DOHH2 (cell line): ENCODE data around the gene FAM83F.

Source experiments
- H3F3A ChIP-seq: fragments of 200-600 bp; sonication (generic), shearing (Covaris generic); 2 replicates; pipeline ENCODE4 v1.6.0; 2016; ENCODE audit warnings: antibody characterized with exemption, mild to moderate bottlenecking; ENCODE audit not compliant: control insufficient read depth, insufficient read depth
- H3K27ac ChIP-seq: fragments of 200-600 bp; sonication (generic); 2 replicates; pipeline ENCODE4 v1.5.1; 2014; ENCODE audit warnings: low read depth, mild to moderate bottlenecking, low read length, moderate library complexity
- H3K27me3 ChIP-seq: fragments of 200-600 bp; sonication (generic); 2 replicates; pipeline ENCODE4 v1.6.1; 2014; ENCODE audit warnings: mild to moderate bottlenecking, low read length, mixed read lengths; ENCODE audit not compliant: control insufficient read depth
- H3K36me3 ChIP-seq: fragments of 200-600 bp; sonication (generic); 2 replicates; pipeline ENCODE4 v1.6.1; 2014; ENCODE audit warnings: mild to moderate bottlenecking, low read length, moderate library complexity, mixed read lengths; ENCODE audit not compliant: control insufficient read depth
- H3K4me1 ChIP-seq: fragments of 200-600 bp; sonication (generic); 2 replicates; pipeline ENCODE4 v1.6.1; 2014; ENCODE audit warnings: mild to moderate bottlenecking, low read length, mixed read lengths; ENCODE audit not compliant: control insufficient read depth
- H3K4me2 ChIP-seq: fragments of 200-600 bp; sonication (generic); 2 replicates; pipeline ENCODE4 v1.6.0; 2014; ENCODE audit warnings: mild to moderate bottlenecking, low read length, moderate library complexity
- H3K4me3 ChIP-seq: fragments of 200-600 bp; sonication (generic); 2 replicates; pipeline ENCODE4 v1.5.1; 2014; ENCODE audit warnings: mild to moderate bottlenecking, low read length, mixed read lengths
- H3K79me2 ChIP-seq: fragments of 200-600 bp; sonication (generic); 2 replicates; pipeline ENCODE4 v1.6.1; 2014; ENCODE audit warnings: mild to moderate bottlenecking, low read length, mixed read lengths; ENCODE audit not compliant: control insufficient read depth
- H3K9me2 ChIP-seq: fragments of 200-600 bp; sonication (generic); replicated peaks from 2 replicates; pipeline ENCODE4 v1.6.1; 2014; ENCODE audit warnings: mild to moderate bottlenecking, low read length, mixed read lengths; ENCODE audit not compliant: control insufficient read depth
- H3K9me3 ChIP-seq: fragments of 200-600 bp; sonication (generic); 2 replicates; pipeline ENCODE4 v1.6.1; 2014; ENCODE audit warnings: antibody characterized with exemption, low read length, mixed read lengths; ENCODE audit not compliant: control insufficient read depth, insufficient read depth
- H4K20me1 ChIP-seq: fragments of 200-600 bp; sonication (generic); 2 replicates; pipeline ENCODE4 v1.6.0; 2014; ENCODE audit warnings: low read depth, mild to moderate bottlenecking, antibody characterized with exemption, low read length, moderate library complexity; ENCODE audit not compliant: control insufficient read depth, insufficient read depth
- EZH2phosphoT487 ChIP-seq: fragments of 200-600 bp; sonication (generic); IDR thresholded peaks from 2 replicates; pipeline ENCODE4 v1.6.1; 2017; ENCODE audit warnings: borderline replicate concordance, mild to moderate bottlenecking, antibody characterized with exemption, low read length, moderate library complexity, mixed read lengths
- TF ChIP-seq, protein P1 (sequence below): fragments of 200-600 bp; sonication (generic); IDR thresholded peaks from one replicate; pipeline ENCODE4 v1.5.1; 2014; ENCODE audit warnings: antibody characterized with exemption, mild to moderate bottlenecking, low read depth, low read length; ENCODE audit not compliant: poor library complexity, severe bottlenecking

Gene FAM83F

DNA sequence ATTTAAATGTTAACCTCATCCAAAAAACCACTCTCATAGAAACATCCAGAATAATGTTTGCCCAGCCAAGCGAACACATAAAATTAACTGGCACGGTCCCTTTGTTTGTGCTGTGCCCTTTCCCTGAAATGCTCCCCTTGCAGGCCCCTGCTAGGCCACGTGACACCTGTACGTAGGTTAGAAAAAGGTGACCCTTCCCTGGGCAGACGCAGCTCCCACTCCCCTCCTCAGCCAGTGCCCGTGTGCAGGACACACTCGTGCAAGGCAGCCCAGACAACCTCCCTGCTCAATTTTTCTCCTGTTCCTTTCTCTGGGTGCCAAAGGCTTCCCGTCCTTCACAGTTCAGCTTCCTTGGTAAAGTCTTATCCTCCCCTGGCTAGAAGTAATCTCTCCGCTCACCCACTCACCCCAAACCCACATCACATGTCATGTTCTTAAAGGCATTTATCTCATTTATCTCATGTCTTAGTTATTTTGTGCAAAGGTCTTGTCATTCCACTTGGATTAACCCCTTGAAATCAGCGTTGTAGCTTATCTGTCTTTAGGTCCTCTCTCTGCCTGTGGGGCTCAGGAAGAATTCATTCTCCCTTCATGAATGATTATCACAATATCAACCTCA is 20.7 kb downstream of the FAM83F start:
- TF ChIP-seq, protein P1, sequence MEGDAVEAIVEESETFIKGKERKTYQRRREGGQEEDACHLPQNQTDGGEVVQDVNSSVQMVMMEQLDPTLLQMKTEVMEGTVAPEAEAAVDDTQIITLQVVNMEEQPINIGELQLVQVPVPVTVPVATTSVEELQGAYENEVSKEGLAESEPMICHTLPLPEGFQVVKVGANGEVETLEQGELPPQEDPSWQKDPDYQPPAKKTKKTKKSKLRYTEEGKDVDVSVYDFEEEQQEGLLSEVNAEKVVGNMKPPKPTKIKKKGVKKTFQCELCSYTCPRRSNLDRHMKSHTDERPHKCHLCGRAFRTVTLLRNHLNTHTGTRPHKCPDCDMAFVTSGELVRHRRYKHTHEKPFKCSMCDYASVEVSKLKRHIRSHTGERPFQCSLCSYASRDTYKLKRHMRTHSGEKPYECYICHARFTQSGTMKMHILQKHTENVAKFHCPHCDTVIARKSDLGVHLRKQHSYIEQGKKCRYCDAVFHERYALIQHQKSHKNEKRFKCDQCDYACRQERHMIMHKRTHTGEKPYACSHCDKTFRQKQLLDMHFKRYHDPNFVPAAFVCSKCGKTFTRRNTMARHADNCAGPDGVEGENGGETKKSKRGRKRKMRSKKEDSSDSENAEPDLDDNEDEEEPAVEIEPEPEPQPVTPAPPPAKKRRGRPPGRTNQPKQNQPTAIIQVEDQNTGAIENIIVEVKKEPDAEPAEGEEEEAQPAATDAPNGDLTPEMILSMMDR = no peak
- TF ChIP-seq EZH2phosphoT487 = no peak
- Histone ChIP-seq H3K79me2 (no peaks in the 10 kb centered on the region), H3F3A (no peaks in the 10 kb centered on the region), H3K9me3 (no peaks in the 10 kb centered on the region), H3K4me1 (no peaks in the 10 kb centered on the region), H3K4me3 (no peak overlapping the region), H3K27ac (no peak overlapping the region), H3K27me3 (peaks cover 18% of the 10 kb centered on the region), H3K4me2 (no peak overlapping the region), H4K20me1 (no peaks in the 10 kb centered on the region), H3K9me2 (no peaks in the 10 kb centered on the region), H3K36me3 (no peaks in the 10 kb centered on the region)

DNA sequence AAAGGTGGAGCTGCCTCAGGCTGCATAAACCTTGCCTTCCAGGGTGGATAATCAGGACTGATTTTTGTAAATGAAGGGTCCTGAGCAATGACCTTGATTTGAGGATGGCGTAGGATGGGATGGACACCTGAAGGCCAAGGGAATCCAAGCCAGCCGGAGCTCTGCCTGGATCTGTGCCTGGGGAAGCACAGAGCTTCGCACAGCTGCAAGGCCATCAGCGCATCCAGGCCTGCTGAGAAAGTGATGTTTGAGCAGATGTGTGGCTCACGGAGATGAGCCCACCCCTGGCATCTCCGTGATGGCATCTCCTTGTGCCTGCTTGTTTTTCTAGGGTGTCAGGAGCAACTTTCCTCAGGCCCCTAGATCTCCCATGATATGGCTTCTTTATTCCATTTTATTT is 23.3 kb downstream of the FAM83F start:
- Histone ChIP-seq H3K27ac (no peak overlapping the region), H3K4me3 (no peak overlapping the region), H3K4me2 (no peak overlapping the region), H3K4me1 (no peaks in the 10 kb centered on the region), H3F3A (no peaks in the 10 kb centered on the region), H3K79me2 (no peaks in the 10 kb centered on the region), H3K9me3 (no peaks in the 10 kb centered on the region), H4K20me1 (no peaks in the 10 kb centered on the region), H3K9me2 (no peaks in the 10 kb centered on the region), H3K27me3 (peaks cover 25% of the 10 kb centered on the region), H3K36me3 (no peaks in the 10 kb centered on the region)
- TF ChIP-seq, protein P1 = no peak
- TF ChIP-seq EZH2phosphoT487 = no peak

DNA sequence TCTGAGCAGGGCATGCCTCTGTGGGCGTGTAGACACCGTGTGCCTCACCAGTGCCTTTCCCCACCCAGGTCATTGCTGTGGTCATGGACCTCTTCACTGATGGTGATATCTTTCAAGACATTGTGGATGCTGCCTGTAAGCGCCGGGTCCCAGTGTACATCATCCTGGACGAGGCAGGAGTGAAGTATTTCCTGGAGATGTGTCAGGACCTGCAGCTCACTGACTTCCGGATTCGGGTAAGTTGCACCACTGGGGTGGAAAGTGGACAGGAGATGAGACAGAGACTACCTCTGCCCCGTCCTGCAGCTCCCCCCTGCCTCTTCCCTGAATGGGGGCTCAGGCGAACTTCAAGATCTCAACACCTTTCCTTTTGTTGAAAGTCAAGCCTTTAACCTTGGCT is 24.3 kb downstream of the FAM83F start:
- Histone ChIP-seq H3K9me3 (no peaks in the 10 kb centered on the region), H3K4me1 (peaks cover 2% of the 10 kb centered on the region), H3K79me2 (no peaks in the 10 kb centered on the region), H3K4me2 (no peak overlapping the region), H3F3A (no peaks in the 10 kb centered on the region), H3K4me3 (no peak overlapping the region), H3K36me3 (no peaks in the 10 kb centered on the region), H3K9me2 (no peaks in the 10 kb centered on the region), H4K20me1 (no peaks in the 10 kb centered on the region), H3K27me3 (peaks cover 24% of the 10 kb centered on the region), H3K27ac (no peak overlapping the region)
- TF ChIP-seq, protein P1 = no peak
- TF ChIP-seq EZH2phosphoT487 = no peak

DNA sequence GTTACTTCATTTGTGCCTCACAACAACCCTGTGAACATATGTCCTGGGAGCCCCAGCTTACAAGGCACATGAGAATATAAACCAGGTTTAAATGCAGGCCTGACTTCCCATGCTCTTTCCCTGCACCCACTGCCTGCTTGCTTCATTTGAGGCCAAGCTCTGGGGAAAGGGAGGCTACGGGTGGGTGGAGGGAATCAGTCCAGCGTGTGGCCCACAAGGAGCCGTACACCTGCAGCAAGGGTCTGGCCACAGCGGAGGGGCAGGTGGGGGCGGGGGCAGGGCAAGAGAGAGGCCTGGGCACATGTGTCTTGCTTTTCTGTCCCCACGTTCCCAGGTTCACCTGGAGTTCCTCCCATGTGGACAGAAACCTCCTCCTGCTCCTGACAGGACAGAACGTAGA is 26.2 kb downstream of the FAM83F start:
- TF ChIP-seq, protein P1 = no peak
- TF ChIP-seq EZH2phosphoT487 = no peak
- Histone ChIP-seq H3F3A (no peaks in the 10 kb centered on the region), H3K36me3 (no peaks in the 10 kb centered on the region), H3K9me3 (no peaks in the 10 kb centered on the region), H3K27me3 (peaks cover 20% of the 10 kb centered on the region), H3K4me1 (peaks cover 12% of the 10 kb centered on the region), H4K20me1 (no peaks in the 10 kb centered on the region; the same call in 1 of the 2 replicates), H3K9me2 (no peaks in the 10 kb centered on the region), H3K79me2 (no peaks in the 10 kb centered on the region), H3K27ac (no peak overlapping the region), H3K4me2 (no peak overlapping the region), H3K4me3 (no peak overlapping the region)
